ENCODE results near the gene NSUN6. TPM values are rescaled to one million over a fixed set of nuclear protein-coding genes. Genes with fewer than 3 reads are reported as not detected.

Gene NSUN6
- polyA plus RNA-seq, 1 of the 3 experiments (the other 2 are of a cell fraction): 5.3 TPM

- Histone ChIP-seq H3F3A (replicated peaks; ENCODE audit: insufficient read depth) (peaks cover 34% of the 10 kb centered on the region), H4K20me1 (ENCODE audit: insufficient read depth) (no peaks in the 10 kb centered on the region), H3K79me2 (ENCODE audit: insufficient read depth) (no peaks in the 10 kb centered on the region), H3K9me2 (no peaks in the 10 kb centered on the region), H3K4me3 (ENCODE audit: low read depth in 2 of 2, low read length in 1 of 2) (no peak overlapping the region), H3K9me3 (no peaks in the 10 kb centered on the region), H3K4me1 (ENCODE audit: control insufficient read depth in 1 of 2, insufficient read depth in 2 of 2, low read depth in 1 of 2, low read length in 1 of 2) (peaks cover 0 to 18% of the 10 kb centered on the region in 2 experiments), H3K27me3 (ENCODE audit: insufficient read depth) (no peaks in the 10 kb centered on the region), H3K4me2 (no peak overlapping the region), H3K9ac (no peak overlapping the region), H3K27ac (ENCODE audit: low read depth in 2 of 2, low read length in 1 of 2) (peak overlapping the region in 1 of 2 experiments; percentile 71; a peak in 1 of 4 replicates), H3K36me3 (replicated peaks in 1 of 2; ENCODE audit: control insufficient read depth in 1 of 2, insufficient read depth in 2 of 2, low read length in 1 of 2) (peaks cover 0 to 17% of the 10 kb centered on the region in 2 experiments), H2AFZ (ENCODE audit: low read depth) (no peak overlapping the region)
- DNase-seq: no peak
- ChIA-PET POLR2A (interaction anchor here (0.6 kb wide), 2 partner anchors 954 to 1074 kb away, joined by 3 read pairs; no protein-coding TSS in a partner anchor), CTCF (interaction anchor here (0.6 kb wide), 1 partner anchor 86 kb away, joined by 4 read pairs; no protein-coding TSS in a partner anchor)
- no peak for TF ChIP-seq RFX5 (IDR thresholded peaks at IDR 0.05; ENCODE audit: low read length)
- TF ChIP-seq GATA2 (CRISPR knock-in tag; IDR thresholded peaks at IDR 0.05): no peak
- WGBS (ENCODE audit: low lambda C conversion rate): 37% methylated on average over 1 of the region's 1 CpG
These were observed 33.0 kb upstream of the NSUN6 start for GRCh38 chr10:18684416-18684815.

GRCh38 chr10:18683427-18683826, 32.0 kb upstream of the NSUN6 start:
- Histone ChIP-seq H3K79me2 (ENCODE audit: insufficient read depth) (no peaks in the 10 kb centered on the region), H3K9me3 (no peaks in the 10 kb centered on the region), H3K27ac (ENCODE audit: low read depth in 2 of 2, low read length in 1 of 2) (peak overlapping the region in 1 of 2 experiments; percentile 71; a peak in 2 of 4 replicates), H3K9me2 (no peaks in the 10 kb centered on the region), H4K20me1 (ENCODE audit: insufficient read depth) (no peaks in the 10 kb centered on the region), H2AFZ (ENCODE audit: low read depth) (no peak overlapping the region), H3K9ac (no peak overlapping the region), H3K27me3 (ENCODE audit: insufficient read depth) (no peaks in the 10 kb centered on the region), H3K4me1 (ENCODE audit: control insufficient read depth in 1 of 2, insufficient read depth in 2 of 2, low read depth in 1 of 2, low read length in 1 of 2) (peaks cover 0 to 18% of the 10 kb centered on the region in 2 experiments), H3F3A (replicated peaks; ENCODE audit: insufficient read depth) (peaks cover 34% of the 10 kb centered on the region), H3K4me2 (peak overlapping the region; percentile 51), H3K36me3 (replicated peaks in 1 of 2; ENCODE audit: control insufficient read depth in 1 of 2, insufficient read depth in 2 of 2, low read length in 1 of 2) (peaks cover 5 to 24% of the 10 kb centered on the region in 2 experiments), H3K4me3 (ENCODE audit: low read depth in 2 of 2, low read length in 1 of 2) (no peak overlapping the region; a peak in 1 of 4 replicates)
- CTCF ChIA-PET: no interaction called here
- peak; percentile 80 for TF ChIP-seq NFIC (IDR thresholded peaks at IDR 0.05; ENCODE audit: borderline replicate concordance)
- peak in 1 of 2 experiments; percentile 66; a peak in 1 of 4 replicates for TF ChIP-seq EP300 (IDR thresholded peaks at IDR 0.05; ENCODE audit: borderline replicate concordance in 1 of 2, low read depth in 1 of 2, low read length in 1 of 2)
- TF ChIP-seq SMC3 (IDR thresholded peaks at IDR 0.05; ENCODE audit: low read depth, low read length): no peak
- TF ChIP-seq RXRA (IDR thresholded peaks at IDR 0.05; ENCODE audit: borderline replicate concordance, low read depth): 0 out of 2 replicates have a peak, but pooled peaks have one; percentile 23
- peak; percentile 85 for TF ChIP-seq PBX3 (IDR thresholded peaks at IDR 0.05)
- TF ChIP-seq FOSL2 (IDR thresholded peaks at IDR 0.05; ENCODE audit: borderline replicate concordance, low read depth): peak; percentile 90
- TF ChIP-seq USF2 (IDR thresholded peaks at IDR 0.05; ENCODE audit: borderline replicate concordance, low read depth, low read length): no peak
- TF ChIP-seq IRF3 (IDR thresholded peaks at IDR 0.05; ENCODE audit: low read depth, low read length): no peak
- TF ChIP-seq POLR2AphosphoS5 (IDR thresholded peaks at IDR 0.05; ENCODE audit: low read depth, low read length): peak; percentile 72; the same call in 1 of the 2 replicates
- TF ChIP-seq TEAD4 (IDR thresholded peaks at IDR 0.05; ENCODE audit: borderline replicate concordance, insufficient read depth): 0 out of 2 replicates have a peak, but pooled peaks have one; percentile 25
- peak; percentile 83 for TF ChIP-seq TCF12 (IDR thresholded peaks at IDR 0.05)
- no peak for TF ChIP-seq CHD2 (IDR thresholded peaks at IDR 0.05; ENCODE audit: low read length, partially characterized antibody)
- no peak for TF ChIP-seq ZBTB33 (IDR thresholded peaks at IDR 0.05; ENCODE audit: borderline replicate concordance, low read depth)
- TF ChIP-seq REST (IDR thresholded peaks at IDR 0.05; ENCODE audit: low read depth, low read length): no peak
- TF ChIP-seq FOXM1 (IDR thresholded peaks at IDR 0.05; ENCODE audit: low read depth): no peak
- TF ChIP-seq GATA2 (CRISPR knock-in tag; IDR thresholded peaks at IDR 0.05): no peak
- TF ChIP-seq JUND (IDR thresholded peaks at IDR 0.05): peak; percentile 89
- no peak for DNase-seq
- POLR2A ChIA-PET: interaction anchor here (0.6 kb wide), 1 partner anchor 955 kb away, joined by 3 read pairs; no protein-coding TSS in a partner anchor
- 8% methylated on average over 1 of the region's 1 CpG for WGBS (ENCODE audit: low lambda C conversion rate)

Measured in SK-N-SH (cell line).